T follicular helper cell (primary cell): Measurements from ENCODE around the gene SLCO2A1.
A peak's percentile ranks its signal among the peaks of the same experiment; 100 is the strongest.

ENCODE experiments used
- DNase-seq: peaks from one replicate; pipeline ENCODE4 v3.0.0-alpha.2; 2020; ENCODE audit warnings: low read depth

SLCO2A1 gene

DNA sequence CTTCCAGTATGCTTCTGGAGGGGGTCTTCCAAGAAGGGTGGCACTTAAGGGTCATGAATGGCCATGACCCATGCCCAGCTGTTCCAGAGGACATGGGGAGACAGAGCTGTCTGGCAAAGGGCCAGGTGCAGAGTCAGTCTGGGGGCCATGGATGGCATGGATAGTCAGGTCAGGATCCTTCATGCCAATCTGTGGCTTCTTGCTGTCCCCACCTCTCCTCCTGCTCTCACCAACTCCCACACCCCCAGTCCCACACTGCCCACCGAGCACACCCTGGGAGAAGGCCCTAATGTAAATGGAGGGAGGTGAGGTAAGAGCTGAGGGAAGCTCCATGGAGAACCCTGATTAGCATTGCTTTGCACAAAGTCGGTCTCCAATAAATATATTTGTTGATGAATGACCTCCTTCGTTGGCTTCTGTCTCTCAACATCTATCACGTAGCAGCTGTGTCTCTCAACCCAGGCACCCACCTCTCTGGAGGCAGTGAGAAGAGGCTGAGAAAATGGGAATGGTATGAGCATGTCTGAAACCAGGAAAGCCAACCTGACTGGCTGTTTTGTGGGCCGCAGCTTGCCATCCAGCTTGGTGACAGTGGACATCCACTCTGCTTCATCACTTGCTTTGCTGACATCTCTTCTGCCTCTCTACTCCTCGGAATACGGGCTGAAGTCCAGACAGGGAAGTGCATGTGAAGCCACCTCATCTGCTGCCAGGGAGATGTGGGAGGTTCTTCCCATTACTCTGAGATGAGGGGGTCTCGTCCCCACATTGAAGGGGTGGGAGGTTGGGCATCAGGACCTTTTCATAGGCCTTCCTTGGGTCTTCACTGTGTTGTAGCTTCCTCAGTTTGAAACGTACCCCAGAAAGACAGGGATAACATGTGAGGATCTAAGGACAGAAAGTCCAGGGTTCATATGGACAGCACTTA is 96.4 kb downstream of the SLCO2A1 start:
- no peak for DNase-seq

DNA sequence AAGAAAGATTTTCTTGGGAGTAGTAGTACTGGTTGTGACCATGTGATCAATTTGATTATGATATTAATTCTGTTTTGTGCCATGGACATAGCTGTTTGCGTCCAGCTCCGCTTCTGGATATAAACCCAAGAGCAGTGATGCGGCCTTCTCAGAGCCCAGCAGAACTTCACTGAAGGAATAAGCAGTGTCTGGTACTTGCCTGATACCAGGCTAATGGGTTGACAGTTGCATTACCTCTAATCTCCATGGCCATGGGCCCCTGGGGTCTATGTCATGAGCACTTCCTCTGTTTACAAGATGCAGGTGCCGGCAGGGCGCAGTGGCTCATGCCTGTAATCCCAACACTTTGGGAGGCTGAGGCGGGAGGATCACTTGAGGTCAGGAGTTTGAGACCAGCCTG is 97.7 kb downstream of the SLCO2A1 start:
- DNase-seq = no peak

DNA sequence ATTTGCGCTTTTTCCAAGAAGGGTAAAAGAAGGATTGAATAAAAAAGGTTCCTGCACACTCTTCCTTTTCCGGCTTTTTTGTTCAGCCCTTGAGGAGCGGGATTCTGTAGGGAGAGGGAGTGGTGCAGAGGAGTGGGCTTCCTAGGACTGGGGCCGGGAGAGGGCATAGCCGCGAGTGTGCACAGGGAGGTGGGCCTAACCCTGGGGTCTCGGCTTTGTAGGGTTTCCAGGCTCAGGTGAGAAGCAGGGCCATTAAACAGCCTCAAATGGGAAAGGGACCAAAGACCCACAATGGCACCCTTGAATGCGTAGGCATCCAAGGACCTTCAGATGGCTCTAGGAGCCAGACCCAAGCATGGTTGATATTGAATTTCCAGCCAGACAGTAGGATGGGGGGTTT is 98.6 kb downstream of the SLCO2A1 start:
- DNase-seq = no peak

DNA sequence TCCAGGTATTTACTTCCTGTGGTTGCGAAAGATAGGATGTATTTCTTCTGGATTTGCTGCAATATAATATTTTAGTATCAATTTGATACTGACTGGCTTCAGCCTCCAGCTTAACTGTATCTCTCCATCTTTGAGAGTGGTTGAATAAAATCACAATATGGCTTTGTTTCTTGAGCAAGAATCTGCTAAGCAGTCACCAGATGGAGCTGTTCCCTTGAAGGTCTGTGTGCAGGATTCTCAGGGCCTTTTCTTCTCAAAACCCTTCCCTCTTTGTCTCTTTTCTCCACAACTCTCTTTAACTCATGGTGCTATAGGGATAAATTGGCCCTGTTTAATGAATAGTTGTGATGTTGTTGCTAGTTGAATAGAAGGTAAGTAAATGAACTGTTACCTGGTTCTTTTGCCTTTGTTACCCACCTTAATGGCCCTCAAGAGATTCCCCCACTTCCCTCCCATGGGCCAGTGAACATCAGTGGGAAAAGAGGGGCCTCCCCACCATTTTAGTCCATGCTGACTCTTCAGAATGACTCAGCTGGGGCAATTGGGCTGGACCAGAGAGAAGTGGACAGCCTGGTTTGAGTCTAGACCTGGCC is 99.3 kb downstream of the SLCO2A1 start:
- DNase-seq = no peak

DNA sequence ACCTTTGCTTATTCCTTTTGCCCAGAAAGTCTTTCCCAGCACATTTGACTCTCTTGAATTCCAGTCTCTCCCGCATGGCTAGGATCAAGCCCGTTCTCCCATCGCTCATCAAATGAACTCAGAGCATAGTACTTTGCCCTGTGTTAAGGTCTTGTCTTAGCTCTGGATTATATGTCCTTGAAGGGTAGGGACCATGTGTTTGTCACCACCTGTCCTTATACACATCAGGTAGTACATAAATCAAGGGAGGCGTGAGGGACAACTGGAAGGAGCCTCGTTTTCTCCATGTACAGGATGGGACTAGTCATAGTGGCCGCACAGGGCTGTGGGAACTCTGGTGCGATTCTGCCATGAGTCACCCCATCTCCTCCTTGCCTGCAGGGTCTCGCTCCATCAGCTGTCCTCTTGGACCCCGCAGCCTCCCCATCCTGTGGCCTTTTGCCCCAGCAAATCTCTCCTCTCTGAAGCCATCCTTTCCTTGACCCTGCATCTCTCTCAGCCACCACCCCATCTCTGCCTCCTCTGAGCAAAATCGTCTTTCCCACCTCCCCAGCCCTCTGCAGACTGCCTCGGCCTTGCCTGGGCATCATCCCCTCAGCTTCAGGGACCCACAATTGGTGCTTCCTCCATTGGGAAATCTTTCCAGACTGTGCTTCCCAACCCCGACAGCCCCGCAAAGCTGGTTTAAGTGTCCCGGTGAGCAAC is 100.7 kb downstream of the SLCO2A1 start:
- no peak for DNase-seq

DNA sequence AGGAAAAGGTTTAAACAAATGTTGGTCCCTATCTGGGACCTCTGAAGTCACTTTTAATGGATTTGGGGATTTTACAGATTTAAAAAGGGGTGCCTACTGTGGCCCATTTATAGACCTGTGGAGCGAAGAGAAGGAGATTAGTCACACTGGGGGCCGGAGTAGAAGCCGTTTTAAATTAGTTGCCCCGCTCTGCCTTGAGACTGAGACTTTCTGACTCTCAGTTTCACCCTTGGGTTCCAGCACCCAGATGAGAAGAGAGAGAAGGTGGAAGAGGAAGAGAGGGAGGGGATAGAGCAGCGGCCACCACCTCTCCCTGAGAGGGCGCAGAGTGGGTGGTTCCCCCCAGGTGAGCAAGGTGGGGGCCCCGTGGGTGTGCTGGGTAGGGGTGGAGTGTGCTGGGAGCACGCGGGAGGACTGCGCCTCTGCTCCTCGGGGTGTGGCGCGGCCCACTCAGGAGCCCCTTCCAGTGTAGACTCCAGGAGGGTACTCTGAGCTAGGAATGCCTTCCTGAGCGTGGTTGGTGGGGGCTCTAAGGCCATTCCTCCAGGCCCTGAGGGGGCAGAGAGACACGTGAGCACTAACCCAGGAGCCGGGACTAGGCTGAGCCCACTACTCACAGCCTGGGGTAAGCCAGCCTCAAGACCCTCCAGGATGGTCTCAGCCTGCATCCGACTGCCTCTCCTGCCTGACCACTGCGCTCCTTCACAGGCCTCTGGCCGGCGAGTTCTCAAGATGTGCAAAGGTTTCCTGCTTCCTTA is 101.4 kb downstream of the SLCO2A1 start:
- no peak for DNase-seq

DNA sequence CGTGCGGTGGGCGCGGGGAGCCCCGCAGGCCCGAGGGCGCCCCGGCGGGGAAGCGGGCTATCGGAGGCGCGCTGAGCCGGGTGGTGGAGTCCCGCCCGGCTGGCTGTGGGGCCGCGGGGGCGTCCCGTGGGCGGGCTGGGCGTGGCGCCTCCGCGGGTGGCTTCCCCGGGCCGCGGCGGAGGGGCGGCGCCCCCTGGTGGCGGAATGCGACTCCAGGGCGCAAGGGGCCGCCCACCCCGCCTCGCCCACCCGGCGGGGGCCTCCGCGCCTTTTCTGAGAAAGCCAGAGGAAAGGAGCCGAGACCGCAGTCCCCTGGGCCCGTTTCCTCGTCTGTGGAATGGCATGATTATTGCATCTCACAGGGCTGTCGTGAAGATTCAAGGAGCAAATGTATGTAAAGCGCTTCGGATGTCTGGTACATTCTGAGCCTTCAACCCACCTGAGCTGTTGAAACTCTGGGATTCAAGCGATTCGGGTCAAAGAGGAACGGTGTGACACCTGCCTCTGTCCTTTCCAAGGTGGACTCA is 102.1 kb downstream of the SLCO2A1 start:
- DNase-seq = peak; percentile 59

DNA sequence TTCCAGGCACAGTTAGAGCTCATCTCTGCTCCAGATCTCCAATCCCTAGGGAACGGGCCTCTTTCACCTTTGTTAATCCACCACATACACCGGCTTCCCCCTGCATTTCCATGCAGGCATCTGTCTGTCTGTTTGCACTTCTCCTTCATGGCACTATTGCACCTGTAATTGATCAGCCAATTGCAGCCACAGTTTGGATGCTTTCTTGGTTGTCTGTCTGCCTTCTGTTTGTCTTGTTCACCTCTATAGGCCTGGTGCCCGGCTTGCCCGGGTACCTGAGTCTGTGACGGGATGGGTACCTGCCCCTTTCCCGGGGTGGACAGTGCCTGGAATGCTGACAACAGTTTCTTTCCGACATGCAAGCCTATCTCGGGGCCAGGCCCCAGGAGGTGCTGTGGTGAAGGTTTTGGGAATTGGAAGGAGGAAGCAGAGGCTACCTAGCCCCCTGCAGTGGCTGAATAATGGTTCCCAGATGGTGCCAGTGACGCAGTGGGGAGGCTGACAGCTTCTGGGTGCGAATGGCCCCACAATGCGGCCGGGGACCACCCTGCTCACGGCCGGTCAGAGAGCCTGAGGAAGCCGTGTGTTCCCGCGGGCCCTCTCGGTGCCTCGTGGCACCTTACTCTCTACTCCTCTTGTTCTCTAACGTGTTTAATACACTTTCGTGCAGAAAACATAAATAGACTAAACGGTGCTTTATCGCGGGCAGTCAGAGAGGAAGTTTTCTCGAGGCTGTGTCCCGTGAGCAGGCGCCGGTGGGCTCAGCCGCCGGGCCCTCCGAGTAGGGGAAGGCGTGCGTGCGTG is 102.8 kb downstream of the SLCO2A1 start:
- no peak for DNase-seq

DNA sequence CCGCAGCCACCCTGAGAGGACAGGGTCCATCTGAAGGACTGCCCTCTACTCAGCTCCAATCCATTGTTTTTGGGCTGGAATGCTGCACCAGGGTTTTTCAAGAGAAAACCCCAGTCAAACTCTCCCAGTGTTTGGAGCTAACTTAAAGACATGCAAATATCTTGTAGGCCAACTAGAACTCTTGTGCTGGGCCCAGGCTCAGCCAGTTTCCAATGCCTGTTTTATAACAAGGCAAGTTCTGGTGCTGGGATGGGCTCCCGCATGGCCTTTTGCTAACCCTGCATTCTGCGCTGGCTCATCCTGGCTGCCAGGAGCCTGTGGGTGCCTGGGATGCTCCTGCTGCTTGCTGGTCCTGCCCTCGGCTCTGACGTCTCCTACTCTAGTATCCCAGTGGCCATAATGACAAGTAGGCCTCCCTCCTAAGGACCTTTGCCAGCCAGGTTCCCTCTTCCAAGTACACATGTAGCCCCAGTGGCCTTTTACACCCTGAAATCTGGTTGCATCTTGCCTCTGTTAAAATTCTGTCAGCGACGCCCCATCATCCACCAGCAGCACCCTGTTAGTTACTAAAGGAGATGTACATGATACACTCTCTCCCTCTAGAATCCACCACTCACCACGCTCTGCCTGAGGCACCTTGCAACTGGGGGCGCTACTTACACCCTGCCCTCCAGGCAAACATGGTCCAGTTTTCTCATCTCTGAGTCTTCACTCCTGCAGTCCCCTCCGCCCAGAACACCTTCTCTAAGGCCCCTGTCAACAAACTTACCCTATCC is 103.6 kb downstream of the SLCO2A1 start:
- no peak for DNase-seq

DNA sequence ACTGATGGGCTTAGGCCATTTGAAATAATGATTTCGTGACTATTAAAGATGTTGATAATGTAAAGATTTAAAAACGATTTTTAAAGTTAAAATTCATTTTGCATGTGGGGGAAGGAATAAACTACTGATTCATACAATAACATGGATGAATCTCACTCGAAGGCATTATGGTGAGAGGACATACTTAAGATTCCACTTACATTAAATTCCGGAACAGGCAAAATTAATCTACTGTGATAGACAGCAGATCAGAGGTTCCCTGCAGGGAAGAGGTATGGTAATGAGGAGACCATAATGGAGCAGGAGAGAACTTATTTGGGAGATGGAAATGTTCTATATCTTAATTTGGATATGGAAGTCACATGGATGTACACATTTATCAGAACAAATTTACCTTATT is 105.7 kb downstream of the SLCO2A1 start:
- no peak for DNase-seq

DNA sequence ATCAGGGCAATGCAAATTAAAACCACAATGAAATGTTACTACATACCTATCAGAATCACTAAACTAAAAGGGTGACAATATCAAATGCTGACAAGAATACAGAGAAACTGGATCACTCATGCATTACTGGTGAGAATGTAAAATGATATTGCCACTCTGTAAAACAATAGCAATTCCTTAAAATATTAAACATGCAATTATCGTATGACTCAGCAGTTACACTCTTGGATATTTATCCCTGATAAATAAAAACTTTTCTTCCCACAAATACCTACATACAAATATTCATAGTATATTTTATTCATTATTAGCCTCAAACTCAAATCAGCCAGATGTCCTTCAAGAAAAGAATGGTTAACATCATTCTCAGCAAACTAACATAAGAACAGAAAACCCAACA is 108.1 kb downstream of the SLCO2A1 start:
- no peak for DNase-seq

DNA sequence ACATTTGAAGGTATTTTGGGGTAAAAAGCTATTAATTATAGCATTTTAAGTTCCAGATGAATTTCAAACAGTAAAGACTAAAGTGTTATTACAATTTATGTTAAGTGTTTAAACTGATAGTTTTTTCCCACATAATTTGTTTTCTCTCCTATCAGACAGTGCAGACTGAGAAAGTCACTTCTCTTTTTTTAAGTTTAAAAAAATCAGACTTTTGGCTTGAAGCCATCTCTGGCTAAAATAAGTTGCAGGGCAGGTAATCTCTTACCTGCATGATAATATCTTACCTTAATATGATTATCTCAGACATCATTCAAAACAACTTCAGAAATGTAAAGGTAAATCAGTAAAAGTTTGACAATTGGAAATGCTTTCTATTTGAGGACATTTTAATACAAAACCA is 112.6 kb downstream of the SLCO2A1 start:
- DNase-seq = no peak

DNA sequence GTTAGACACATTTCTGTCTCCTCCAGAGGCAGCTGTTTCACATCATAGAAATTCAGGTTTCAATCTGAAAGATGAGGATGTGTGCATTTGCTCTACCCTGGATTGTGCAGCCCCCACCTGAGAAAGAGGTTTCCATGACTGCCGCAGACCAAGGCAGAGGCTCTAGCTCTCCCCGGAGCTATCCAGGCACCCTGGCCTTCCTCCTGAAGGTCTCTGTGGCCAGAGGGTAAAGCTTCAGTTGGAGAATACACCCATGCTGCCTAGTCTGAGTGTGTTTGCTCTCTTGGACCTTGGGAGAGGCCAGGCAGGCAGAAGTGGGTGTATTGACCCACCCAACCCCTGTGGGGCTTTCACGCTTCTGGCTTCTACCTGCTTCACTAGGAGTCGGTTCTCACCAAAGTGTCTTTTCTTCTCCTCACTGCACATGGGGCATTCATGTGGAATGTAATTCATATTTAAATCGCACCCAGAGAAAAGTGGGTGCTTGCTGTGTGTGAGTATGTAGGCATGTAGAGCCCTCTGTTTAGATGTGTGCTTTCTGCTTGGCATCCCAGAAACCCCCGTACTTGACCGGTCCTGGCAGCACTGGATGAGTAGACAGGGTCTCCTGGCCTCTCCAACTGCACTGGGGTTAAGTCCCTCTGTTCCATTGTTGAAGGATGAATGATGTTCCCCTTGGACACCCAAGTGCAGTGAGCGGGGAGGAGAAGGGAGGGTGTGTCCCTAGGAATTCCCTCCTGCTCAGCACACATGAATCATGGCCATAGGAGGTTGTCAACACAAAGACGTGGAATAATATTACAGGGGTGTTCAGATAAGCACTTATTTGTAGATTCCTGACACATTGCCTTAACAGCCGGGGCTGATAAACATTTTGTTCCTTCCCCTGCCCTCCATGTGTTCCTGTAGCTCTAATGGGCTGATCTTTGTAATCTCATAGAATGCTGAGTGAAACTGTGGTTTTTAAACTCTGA is 113.8 kb downstream of the SLCO2A1 start:
- DNase-seq = no peak

DNA sequence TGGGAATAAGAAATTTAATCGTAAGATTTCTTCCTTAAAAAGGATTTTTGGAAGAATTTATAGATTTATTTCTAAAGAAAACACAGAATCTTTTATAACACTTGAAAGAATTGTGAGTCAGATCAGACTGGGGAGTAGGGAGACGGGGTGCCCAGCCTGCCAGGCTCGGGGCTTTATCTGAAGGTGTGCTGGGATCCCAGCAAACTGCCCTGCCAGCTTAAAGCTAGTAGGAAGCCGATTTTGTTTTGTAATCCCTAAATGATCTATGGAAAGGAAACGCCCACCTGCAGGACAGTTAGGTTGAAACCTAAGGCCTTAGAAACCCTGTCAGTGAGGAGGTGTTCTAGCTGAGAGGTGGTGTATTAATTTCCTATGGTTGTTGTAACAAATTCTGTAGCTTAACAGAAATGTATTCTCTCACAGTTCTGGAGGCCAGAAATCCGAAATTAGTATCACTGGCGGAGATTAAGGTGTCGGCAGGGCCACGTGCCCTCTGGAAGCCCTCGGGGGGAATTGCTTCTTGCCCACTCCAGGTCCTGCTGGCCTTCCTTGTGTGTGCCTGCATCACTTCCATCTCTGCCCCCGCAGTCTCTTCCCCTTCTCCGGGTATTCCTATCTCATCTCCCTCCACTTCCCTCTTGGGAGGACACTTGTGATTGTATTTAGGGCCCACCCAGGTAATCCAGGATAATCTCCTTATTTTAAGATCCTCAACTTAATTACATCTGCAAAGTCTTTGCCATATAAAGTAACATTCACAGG is 114.7 kb downstream of the SLCO2A1 start:
- no peak for DNase-seq

DNA sequence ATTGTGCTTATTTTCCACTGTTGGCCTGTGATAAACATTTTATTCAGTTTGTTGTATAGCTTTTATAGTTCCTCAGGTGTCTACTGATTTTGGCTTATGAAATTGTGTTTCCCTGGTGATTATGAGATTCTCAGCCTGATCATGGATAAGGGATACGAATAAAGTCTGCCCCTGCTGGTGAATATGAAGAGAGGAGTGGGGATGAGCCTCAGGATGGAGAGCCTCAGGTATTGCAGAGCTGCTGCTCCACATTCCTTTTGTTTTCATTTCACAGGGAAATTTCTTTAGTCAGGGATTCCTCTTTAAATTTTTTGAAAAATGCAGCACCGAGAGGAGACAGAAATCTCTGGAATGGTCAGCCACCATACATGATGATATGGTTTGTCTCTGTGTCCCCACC is 119.3 kb downstream of the SLCO2A1 start:
- no peak for DNase-seq

DNA sequence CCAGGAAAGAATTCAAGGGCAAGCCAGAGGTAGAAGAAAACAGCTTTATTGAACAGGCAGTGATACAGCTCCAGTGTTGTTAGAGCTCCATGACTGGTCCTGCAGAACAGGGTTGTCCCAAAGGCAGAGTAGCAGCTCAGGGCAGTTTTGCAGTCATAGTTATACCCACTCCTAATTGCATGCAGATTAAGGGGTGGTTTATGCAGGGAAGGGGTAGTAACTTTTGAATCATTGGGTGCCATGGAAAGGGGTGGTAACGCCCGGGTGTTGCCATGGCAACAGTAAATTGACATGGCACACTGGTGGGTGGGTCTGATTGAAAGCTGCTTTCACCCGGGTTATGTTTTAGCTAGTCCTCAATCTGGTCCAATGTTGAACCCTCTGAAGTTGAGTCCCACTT is 124.3 kb downstream of the SLCO2A1 start:
- DNase-seq = no peak

DNA sequence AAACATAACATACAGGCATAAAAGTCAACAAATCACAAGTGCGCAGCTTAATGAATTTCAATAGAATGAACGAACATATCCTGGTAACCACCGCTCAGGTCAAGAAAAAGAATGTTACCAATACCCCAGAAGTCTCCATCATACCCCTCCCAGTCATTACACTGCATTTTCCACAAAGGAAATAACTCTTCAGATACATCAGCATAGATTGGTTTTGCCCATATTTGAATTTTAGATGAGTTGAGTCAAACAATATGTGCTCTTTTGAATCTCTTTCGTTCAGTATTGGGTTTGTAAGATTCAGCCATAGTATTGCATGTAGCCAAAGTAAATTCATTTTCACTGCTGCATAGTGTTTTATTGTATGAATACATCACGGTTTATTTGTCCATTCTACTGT is 127.9 kb downstream of the SLCO2A1 start:
- DNase-seq = no peak

DNA sequence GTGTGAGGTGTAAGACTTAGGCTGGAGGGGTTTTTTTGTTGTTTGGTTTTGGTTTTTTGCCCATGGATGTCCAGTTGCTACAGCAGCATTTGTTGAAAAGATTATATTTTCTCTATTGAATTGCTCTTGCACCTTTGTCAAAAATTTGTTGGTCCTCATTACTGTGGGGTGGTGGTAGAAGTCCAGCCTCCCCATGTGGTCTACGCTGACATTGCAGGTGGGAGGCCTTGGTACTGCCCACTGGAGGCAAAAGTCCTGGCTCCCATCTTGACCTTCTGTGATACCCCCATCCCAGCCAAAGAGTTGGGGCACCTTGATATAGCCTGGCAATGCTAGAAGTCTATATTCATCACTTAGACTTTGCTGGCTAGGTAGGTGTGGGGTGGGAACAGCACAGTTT is 128.6 kb downstream of the SLCO2A1 start:
- no peak for DNase-seq
